ENCODE results near the gene LRRC10B. TPM values are rescaled to one million over a fixed set of nuclear protein-coding genes. Genes with fewer than 3 reads are reported as not detected.

LRRC10B gene
- total RNA-seq, 4 donors from 2014 or later: 0.13 to 1.0 TPM; not detected in 2

DNA sequence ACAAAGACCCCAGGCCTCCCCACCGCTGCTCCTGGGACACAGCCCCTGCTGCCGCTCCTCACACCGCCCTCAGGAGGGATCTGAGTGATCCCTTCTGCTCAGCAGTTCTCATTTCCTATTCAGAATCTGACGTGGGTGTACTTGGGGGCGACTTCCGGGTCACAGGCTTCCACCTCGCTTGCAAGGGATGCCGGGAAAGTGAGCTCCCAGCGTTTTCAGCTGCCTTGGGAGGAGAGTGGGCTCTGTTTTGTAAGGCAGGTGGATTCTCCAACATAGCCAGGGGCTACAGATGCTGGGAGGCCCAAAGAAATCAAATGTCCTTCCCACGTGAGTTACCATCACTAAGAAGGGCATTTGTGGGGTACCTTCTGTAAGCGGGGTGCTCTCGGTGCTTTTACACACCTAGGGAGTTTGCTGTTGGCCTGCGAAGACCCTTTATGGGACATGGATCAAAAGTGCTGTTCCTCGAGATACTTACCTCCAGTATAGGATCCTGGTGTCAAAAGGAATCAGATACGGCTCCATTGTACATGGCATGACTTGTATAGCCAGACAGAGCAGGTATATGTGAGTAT is 9.7 kb upstream of the LRRC10B start:
- H3K27ac ChIP-seq: no peak overlapping the region
- peaks cover 0 to 5% of the 10 kb centered on the region in 2 donors for H3K4me1 ChIP-seq
- H3K9me3 ChIP-seq: no peaks in the 10 kb centered on the region
- intact Hi-C loops (cut with DNase I; ENCODE audit: low total_unique reads): no loop called here
- H3K36me3 ChIP-seq: no peaks in the 10 kb centered on the region
- no peaks in the 10 kb centered on the region for H3K27me3 ChIP-seq
- TF ChIP-seq POLR2A (IDR thresholded peaks at IDR 0.05): no peak
- TF ChIP-seq, protein P1, sequence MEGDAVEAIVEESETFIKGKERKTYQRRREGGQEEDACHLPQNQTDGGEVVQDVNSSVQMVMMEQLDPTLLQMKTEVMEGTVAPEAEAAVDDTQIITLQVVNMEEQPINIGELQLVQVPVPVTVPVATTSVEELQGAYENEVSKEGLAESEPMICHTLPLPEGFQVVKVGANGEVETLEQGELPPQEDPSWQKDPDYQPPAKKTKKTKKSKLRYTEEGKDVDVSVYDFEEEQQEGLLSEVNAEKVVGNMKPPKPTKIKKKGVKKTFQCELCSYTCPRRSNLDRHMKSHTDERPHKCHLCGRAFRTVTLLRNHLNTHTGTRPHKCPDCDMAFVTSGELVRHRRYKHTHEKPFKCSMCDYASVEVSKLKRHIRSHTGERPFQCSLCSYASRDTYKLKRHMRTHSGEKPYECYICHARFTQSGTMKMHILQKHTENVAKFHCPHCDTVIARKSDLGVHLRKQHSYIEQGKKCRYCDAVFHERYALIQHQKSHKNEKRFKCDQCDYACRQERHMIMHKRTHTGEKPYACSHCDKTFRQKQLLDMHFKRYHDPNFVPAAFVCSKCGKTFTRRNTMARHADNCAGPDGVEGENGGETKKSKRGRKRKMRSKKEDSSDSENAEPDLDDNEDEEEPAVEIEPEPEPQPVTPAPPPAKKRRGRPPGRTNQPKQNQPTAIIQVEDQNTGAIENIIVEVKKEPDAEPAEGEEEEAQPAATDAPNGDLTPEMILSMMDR (IDR thresholded peaks at IDR 0.05 in 4 of 5, conservative IDR thresholded peaks at IDR 0.05 in 1 of 5): no peak
- no peak overlapping the region for H3K4me3 ChIP-seq
- ATAC-seq: no peak
- DNase-seq: no peak
- in situ Hi-C loops (cut with MboI; ENCODE audit: low sequenced_read_pairs in 4 of 4): no loop called here

DNA sequence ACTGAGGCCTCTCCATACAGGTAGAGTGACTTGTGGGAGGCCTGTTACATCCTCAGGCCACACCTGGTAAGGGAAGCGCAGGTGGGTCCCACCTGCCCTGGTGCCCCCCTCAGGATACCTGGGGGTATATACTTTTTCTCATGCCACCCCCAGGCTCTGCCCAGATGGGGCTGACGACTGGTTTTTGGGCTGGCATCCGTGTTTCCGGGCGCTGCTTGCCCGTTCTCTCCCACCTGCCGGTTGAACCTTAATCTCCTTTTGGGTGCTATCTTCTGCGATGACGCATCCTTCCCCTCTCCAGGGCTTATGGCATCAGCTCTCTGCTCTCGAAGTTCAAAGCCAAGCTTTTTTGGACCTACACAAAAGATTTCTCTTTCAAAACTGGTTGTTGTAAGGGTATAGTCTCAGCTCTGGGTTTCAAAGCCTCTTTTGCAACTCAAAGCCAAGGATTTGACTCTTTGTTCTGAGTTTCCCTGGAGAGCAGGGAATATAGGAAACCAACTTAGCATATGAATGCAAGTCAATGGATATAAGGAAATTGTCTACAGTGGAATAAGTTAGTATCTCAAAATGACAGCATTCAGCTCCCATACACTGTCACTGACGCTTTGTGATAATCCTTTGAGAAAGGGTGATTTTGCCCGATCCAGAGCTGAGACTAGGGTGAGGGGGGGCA is 8.6 kb upstream of the LRRC10B start:
- H3K27me3 ChIP-seq: peaks cover 0 to 2% (median 0%) of the 10 kb centered on the region in 3 donors
- no peak for DNase-seq
- intact Hi-C loops (cut with DNase I; ENCODE audit: low total_unique reads): no loop called here
- H3K4me1 ChIP-seq: peaks cover 0 to 5% of the 10 kb centered on the region in 2 donors
- H3K27ac ChIP-seq: no peak overlapping the region
- no peak for ATAC-seq
- no peaks in the 10 kb centered on the region for H3K36me3 ChIP-seq
- TF ChIP-seq POLR2A (IDR thresholded peaks at IDR 0.05): no peak
- TF ChIP-seq, protein P1 (IDR thresholded peaks at IDR 0.05 in 4 of 5, conservative IDR thresholded peaks at IDR 0.05 in 1 of 5): no peak
- H3K9me3 ChIP-seq: no peaks in the 10 kb centered on the region
- no peak overlapping the region for H3K4me3 ChIP-seq
- in situ Hi-C loops (cut with MboI; ENCODE audit: low sequenced_read_pairs in 4 of 4): no loop called here

DNA sequence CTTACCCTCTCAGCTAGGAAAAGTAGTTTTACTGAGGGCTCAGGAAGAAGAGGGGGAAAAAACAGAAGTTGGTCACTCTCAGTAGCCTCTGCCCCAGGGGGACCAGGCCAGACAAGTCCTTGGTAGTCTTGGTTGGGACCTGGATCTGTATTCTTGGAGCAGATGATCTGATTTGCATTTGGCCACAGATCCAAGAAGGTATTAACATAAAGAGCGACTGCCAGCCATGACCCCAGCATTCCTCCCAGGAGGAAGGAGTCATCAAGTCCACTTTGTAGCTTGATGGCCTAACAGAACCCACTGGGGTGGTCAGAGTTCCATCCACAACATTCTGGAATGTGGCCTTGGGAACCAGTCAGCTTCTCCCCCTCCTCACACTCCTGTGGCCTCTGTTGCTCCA is 6.0 kb upstream of the LRRC10B start:
- ATAC-seq: no peak
- DNase-seq: no peak
- TF ChIP-seq POLR2A (IDR thresholded peaks at IDR 0.05): no peak
- TF ChIP-seq, protein P1 (IDR thresholded peaks at IDR 0.05 in 4 of 5, conservative IDR thresholded peaks at IDR 0.05 in 1 of 5): no peak
- H3K27ac ChIP-seq: no peak overlapping the region
- H3K4me1 ChIP-seq: no peaks in the 10 kb centered on the region
- in situ Hi-C loops (cut with MboI; ENCODE audit: low sequenced_read_pairs in 4 of 4): no loop called here
- intact Hi-C loops (cut with DNase I; ENCODE audit: low total_unique reads): no loop called here
- peaks cover 20 to 24% (median 24%) of the 10 kb centered on the region in 3 donors for H3K27me3 ChIP-seq
- no peaks in the 10 kb centered on the region for H3K36me3 ChIP-seq
- no peak overlapping the region for H3K4me3 ChIP-seq
- no peaks in the 10 kb centered on the region for H3K9me3 ChIP-seq

DNA sequence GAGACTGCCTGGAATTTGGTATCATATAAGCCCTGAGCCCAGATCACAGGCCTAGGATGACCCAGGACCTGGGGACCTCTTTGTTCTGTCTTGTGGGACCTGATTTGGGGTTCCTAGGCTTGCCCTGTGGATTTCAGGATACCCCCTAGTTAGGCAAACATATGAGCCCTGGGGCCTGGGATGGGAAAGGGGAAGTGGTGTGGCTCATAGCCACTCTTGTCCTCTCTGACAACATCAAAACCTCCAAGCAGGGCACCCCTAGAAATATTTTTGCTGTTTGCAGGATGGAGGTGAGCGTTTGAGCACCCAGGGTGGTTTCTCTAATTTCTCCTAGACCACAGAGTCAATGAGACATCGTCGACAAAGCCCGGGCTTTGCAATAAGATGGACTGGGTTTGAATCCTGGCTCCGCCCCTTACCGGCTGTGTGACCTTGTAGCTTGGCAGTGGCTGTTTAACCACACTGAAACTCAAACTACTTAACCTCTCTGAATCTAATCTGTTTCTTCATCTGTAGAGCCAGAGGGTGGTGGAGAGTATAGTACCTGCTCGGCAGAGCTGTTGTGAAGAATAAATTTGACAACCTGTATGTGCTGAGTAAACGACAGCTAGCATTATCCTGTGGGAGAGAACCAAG is 5.3 kb upstream of the LRRC10B start:
- no peak for TF ChIP-seq POLR2A (IDR thresholded peaks at IDR 0.05)
- TF ChIP-seq, protein P1 (IDR thresholded peaks at IDR 0.05 in 4 of 5, conservative IDR thresholded peaks at IDR 0.05 in 1 of 5): no peak
- no peak for ATAC-seq
- H3K4me3 ChIP-seq: no peak overlapping the region

More for the DNA sequence above, 5.3 kb upstream of the LRRC10B start:
- in situ Hi-C loops (cut with MboI; ENCODE audit: low sequenced_read_pairs in 4 of 4): no loop called here
- H3K4me1 ChIP-seq: peaks cover 0 to 5% of the 10 kb centered on the region in 2 donors
- H3K27me3 ChIP-seq: peaks cover 28 to 32% (median 31%) of the 10 kb centered on the region in 3 donors
- intact Hi-C loops (cut with DNase I; ENCODE audit: low total_unique reads): no loop called here
- no peaks in the 10 kb centered on the region for H3K9me3 ChIP-seq
- no peaks in the 10 kb centered on the region for H3K36me3 ChIP-seq
- DNase-seq: no peak
- no peak overlapping the region for H3K27ac ChIP-seq

Data from gastrocnemius medialis (tissue), 4 donors.